Kidney glomerular epithelial cell (primary cell): Measurements from ENCODE around the gene SLC5A4.
"Not testable (repeated sequence)": the region's sequence is repeated elsewhere in the genome, so short reads cannot be mapped to it uniquely, and the experiment has no call there.

ENCODE experiments used
- DNase-seq: peaks from one replicate; lab custom pipeline; 2025; lab: John Stamatoyannopoulos, UW

Gene SLC5A4

GRCh38 chr22:32255217-32255616 lies at the start of gene SLC5A4:
TSS of gene SLC5A4 (minus strand) at chr22:32255347. CDS start at chr22:32255329, 18 bp downstream.
- DNase-seq = no peak

DNA sequence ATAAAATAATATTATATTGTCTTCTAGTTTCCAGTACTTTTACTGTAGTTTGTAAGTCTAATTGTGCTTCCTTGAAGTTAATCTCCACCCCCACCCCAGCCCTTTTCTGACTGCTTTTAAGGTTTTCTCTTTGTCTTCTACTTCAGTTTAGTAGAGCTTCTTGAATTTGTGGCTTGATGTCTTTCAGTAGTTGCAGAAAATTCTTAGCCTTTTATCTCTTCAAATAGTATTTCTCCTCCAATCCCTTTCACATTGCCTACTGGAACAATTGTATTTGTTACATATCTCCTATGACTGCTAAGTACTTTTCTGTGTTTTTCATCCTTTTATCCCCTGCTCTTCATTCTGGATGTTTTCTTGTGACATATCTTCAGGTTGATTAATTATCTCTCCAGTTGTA lies 38.8 kb upstream of the SLC5A4 start:
- not testable (repeated sequence) for DNase-seq

- no peak for DNase-seq
These were observed 31.2 kb upstream of the SLC5A4 start for GRCh38 chr22:32286290-32286840.

- DNase-seq = no peak
These were observed 25.9 kb upstream of the SLC5A4 start for GRCh38 chr22:32281072-32281471.

DNA sequence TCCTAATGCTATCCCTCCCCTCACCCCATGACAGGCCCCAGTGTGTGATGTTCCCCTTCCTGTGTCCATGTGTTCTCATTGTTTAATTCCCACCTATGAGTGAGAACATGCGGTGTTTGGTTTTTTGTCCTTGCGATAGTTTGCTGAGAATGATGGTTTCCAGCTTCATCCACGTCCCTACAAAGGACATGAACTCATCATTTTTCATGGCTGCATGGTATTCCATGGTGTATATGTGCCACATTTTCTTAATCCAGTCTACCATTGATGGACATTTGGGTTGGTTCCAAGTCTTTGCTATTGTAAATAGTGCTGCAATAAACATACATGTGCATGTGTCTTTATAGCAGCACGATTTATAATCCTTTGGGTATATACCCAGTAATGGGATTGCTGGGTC lies 20.2 kb upstream of the SLC5A4 start:
- not testable (repeated sequence) for DNase-seq

- DNase-seq = no peak
These were observed 16.2 kb upstream of the SLC5A4 start for GRCh38 chr22:32271389-32271788.

DNA sequence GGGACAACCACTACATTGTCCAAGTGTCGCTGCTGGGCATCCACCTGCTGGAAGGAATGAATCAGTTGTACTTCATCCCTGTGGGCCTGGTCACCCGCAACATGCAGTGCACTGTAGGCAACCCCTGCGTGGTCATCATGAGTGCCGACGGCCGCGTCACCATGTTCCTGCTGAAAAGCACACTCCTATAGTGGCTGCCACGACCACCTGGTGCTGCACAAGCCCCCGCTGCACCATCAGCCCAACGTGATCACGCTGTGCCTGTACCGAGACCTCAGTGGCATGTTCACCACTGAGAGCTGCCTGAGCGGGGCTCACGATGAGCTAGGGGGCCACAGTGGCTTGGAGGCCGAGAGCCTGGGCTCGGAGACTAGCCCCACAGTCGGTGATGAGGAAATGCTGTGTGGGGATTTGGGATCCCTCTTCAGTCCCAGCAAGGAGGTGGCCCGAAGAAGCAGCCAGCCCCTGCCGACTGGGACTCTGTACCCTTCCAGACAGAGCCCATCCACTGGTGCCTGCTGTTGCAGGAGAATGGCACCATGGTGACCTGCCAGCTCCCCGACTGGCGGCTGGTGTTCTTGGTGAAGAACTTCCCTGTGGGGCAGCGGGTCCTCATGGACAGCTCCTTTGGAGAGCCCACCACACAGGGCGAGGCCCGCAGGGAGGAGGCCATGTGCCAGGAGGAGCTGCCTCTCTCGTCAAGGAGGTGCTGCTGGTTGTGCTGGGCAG lies 15.7 kb upstream of the SLC5A4 start:
- no peak for DNase-seq

- no peak for DNase-seq
These were observed 14.2 kb upstream of the SLC5A4 start for GRCh38 chr22:32269316-32269715.

DNA sequence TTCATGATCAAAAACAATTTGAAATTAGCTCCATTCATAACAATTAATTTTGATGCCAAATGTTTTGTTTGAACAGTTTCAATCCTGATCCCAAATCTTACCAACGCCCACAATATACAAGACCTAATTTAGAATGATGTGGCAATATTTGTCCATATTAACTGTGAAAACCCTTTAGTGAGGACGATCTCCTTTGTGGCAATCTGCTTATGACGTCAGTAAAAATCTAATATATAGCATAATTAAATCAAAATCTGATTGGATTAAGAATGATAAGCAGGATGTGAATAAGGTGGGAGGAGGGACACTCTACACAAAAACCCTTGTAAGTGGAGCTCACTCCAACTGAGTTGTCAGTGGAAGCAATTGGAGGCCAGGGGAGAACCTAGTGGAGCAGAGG lies 11.9 kb upstream of the SLC5A4 start:
- DNase-seq = no peak

GRCh38 chr22:32265882-32266767 lies 11.0 kb upstream of the SLC5A4 start:
- peak; percentile 56 for DNase-seq

DNA sequence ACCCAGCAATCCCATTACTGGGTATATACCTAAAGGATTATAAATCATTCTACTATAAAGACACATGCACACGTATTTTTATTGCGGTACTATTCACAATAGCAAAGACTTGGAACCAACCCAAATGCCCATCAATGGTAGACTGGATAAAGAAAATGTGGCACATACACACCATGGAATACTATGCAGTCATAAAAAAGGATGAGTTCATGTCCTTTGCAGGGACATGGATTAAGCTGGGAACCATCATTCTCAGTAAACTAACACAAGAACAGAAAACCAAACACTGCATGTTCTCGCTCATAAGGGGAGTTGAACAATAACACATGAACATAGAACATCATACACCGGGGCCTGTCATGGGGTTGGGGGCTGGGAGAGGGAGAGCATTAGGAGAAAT lies 8.5 kb upstream of the SLC5A4 start:
- not testable (repeated sequence) for DNase-seq

GRCh38 chr22:32261306-32261705 lies 6.2 kb upstream of the SLC5A4 start:
- no peak for DNase-seq

GRCh38 chr22:32258791-32259190 lies 3.6 kb upstream of the SLC5A4 start:
- DNase-seq = no peak

- no peak for DNase-seq
These were observed 579 bp upstream of the SLC5A4 start for GRCh38 chr22:32255726-32256125.

DNA sequence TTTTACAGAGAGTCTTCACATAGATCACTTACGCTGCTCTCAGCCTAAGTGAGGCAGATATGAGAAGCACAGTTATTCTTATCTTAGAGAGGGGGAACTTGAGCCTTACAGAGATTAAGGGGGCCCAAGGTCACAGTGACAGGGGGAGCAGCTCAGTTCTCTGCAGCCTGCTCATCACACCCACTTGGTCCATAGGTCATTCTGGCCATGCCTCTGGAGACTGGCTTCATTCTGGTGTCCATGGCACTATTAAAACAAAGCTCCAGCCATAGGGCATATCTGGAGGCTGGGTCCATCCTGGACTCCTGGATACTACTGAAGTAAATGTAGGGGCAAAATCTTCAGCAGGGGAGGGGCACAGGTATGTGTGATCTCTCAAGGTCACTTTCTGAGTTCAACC lies 5.9 kb downstream of the SLC5A4 start:
- no peak for DNase-seq

DNA sequence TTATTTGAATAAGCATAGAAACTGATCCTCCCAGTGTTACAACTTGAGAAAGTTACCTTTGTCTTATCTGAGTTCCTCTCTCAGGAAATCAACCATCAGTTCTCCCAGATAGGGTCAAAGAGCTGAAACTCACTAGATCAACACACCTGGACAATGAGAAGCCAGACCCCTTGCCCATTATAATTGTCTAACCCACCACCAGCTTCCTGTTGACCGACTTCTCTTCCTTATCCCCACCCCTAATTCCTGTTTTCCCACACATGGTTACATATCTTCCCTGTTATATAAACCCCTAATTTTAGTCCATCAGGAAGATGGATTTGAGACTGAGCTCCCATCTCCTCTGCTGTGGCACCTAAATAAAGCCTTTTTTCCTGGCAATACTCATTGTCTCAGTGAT lies 6.9 kb downstream of the SLC5A4 start:
- no peak for DNase-seq

DNA sequence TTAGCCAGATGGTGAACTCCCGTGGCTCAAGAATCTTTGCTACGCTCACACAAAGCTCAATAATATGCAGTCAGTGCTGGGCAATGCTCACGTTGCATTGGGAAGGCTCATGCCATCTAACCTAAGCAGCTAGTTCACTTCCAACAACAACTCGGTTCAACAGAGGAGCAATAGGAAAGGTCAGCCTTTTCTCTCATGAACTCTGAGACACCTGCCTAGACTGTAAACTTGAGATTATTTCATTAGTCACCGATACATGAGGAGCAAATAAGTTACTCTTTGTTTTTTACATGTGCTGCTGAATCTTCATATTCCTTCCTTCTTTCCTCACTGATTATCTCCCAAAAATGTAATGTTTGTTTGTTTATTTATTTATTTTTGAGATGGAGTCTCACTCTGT lies 9.0 kb downstream of the SLC5A4 start:
- DNase-seq = no peak

GRCh38 chr22:32245042-32245441 lies 10.1 kb downstream of the SLC5A4 start:
- DNase-seq = peak; percentile 3

DNA sequence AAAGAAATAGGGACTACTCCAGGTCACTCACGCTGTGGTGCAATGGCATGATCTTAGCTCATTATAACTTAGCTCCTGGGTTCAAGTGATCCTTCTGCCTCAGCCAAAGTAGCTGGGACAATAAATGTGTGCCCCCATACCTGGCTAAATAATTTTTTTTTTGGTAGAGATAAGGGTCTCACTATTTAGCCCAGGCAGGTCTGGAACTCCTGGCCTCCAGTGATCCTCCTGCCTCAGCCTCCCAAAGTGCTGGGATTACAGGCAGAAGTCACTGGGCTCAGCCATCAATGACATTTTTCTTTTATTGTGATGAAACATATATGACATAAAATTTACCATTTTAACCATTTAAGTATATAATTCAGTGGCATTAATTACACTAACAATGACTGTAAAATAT lies 10.6 kb downstream of the SLC5A4 start:
- DNase-seq = no peak

DNA sequence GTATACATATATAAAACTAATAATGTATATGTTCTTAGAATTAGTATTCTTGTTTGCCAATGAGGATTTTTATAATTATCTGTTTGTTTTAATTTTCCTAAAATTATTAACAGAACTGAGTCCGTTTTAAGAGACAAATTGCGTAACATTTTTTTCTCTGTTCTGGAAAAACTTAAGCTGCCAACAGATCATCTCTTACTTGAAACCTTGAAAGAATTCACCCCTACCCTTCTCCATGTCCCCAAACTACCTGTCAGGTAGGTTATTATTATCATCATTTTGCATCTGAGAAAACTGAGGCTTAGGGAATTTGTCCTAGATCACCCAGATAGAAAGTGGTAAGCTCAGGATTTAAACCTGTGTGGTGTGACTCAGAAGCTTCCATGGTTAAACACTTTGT lies 14.7 kb downstream of the SLC5A4 start:
- DNase-seq = no peak

DNA sequence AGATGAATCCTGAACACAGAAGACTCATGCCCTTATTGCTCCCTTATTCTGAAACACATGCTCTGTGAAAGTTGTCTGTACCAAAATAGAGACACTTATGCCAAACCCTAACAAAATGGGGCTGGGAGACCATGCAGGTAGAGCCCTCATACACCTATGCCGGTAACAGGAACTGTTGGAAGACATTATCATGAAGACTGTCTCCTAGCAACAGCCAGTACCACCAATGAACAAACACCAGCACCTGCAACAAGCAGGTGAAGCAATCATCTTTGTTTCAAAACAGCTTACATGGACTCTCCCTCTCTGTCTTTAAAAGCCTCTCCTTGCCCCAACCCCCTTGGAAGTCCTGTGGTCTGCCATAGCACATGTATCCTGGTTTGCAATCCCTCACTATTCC lies 17.2 kb downstream of the SLC5A4 start:
- no peak for DNase-seq

GRCh38 chr22:32236970-32237369 lies 18.2 kb downstream of the SLC5A4 start:
- no peak for DNase-seq

DNA sequence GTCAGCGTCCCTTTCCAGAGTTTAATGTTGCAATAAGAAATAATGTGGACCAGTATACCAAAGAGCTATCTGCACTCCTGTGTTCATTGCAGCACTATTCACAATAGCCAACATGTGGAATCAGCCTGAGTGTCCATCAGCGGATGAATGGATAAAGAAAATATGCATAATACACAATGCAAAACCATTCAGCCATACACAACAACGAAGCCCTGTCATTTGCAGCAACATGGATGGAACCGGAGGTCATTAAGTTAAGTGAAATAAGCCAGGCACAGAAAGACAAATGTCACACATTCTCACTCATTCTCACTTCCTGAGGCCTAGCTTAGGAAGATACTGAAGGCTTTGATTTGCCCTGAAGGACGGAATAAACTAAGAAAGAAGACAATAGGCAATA lies 22.1 kb downstream of the SLC5A4 start:
- no peak for DNase-seq
